Measurements from ENCODE around the gene ARHGAP6. TPM values are rescaled to one million over a fixed set of nuclear protein-coding genes. Genes with fewer than 3 reads are reported as not detected.

ARHGAP6 gene
- total and polyA plus RNA-seq, 11 donors = 2.1 to 6.6 (median 2.5) TPM

GRCh38 chrX:11205796-11206195 lies 459.9 kb downstream of the ARHGAP6 start:
- no peak for TF ChIP-seq CTCF (IDR thresholded peaks at IDR 0.05)
- no peak for TF ChIP-seq POLR2A (IDR thresholded peaks at IDR 0.05)
- Histone ChIP-seq H3K4me3 (no peak overlapping the region), H3K9me3 (no peaks in the 10 kb centered on the region), H3K36me3 (no peaks in the 10 kb centered on the region), H3K27ac (no peak overlapping the region), H3K4me1 (no peaks in the 10 kb centered on the region), H3K27me3 (no peaks in the 10 kb centered on the region)
- ATAC-seq = no peak
- DNase-seq = no peak
- intact Hi-C loops (cut with DNase I) = no loop called here
- WGBS, 4 donors = 50 to 90% (median 70%) methylated on average over 4 of the region's 4 CpGs

GRCh38 chrX:11197671-11198070 lies 468.0 kb downstream of the ARHGAP6 start:
- DNase-seq (no peak), ATAC-seq (no peak)
- H3K4me1 ChIP-seq = peaks cover 0 to 14% (median 0%) of the 10 kb centered on the region in 12 donors
- WGBS, 4 donors = 31 to 54% (median 41%) methylated on average over 1 of the region's 1 CpG
- H3K27me3 ChIP-seq = no peaks in the 10 kb centered on the region
- no peaks in the 10 kb centered on the region for H3K36me3 ChIP-seq
- TF ChIP-seq CTCF (IDR thresholded peaks at IDR 0.05) = no peak
- no peak for TF ChIP-seq POLR2A (IDR thresholded peaks at IDR 0.05)
- no peak overlapping the region for H3K27ac ChIP-seq
- no peaks in the 10 kb centered on the region for H3K9me3 ChIP-seq
- intact Hi-C loops (cut with DNase I) = no loop called here
- no peak overlapping the region for H3K4me3 ChIP-seq

GRCh38 chrX:11196476-11196875 lies 469.2 kb downstream of the ARHGAP6 start:
- no peak for ATAC-seq
- TF ChIP-seq CTCF (IDR thresholded peaks at IDR 0.05) (no peak), POLR2A (IDR thresholded peaks at IDR 0.05) (no peak)
- H3K4me3 ChIP-seq = no peak overlapping the region
- intact Hi-C loops (cut with DNase I) = no loop called here
- H3K27ac ChIP-seq = no peak overlapping the region
- H3K27me3 ChIP-seq = no peaks in the 10 kb centered on the region
- no peaks in the 10 kb centered on the region for H3K9me3 ChIP-seq
- H3K4me1 ChIP-seq = peaks cover 0 to 19% (median 0%) of the 10 kb centered on the region in 12 donors
- DNase-seq = no peak
- H3K36me3 ChIP-seq = no peaks in the 10 kb centered on the region
- WGBS, 4 donors = 57 to 85% (median 69%) methylated on average over 2 of the region's 2 CpGs

- no peak overlapping the region for H3K4me3 ChIP-seq
- ATAC-seq (peak in 1 of 4 donors; percentile 57), DNase-seq (no peak)
- no peaks in the 10 kb centered on the region for H3K9me3 ChIP-seq
- TF ChIP-seq POLR2A (IDR thresholded peaks at IDR 0.05) = no peak
- intact Hi-C loops (cut with DNase I) = no loop called here
- peaks cover 0 to 2% (median 0%) of the 10 kb centered on the region in 9 donors for H3K36me3 ChIP-seq
- peaks cover 0 to 19% (median 0%) of the 10 kb centered on the region in 12 donors for H3K4me1 ChIP-seq
- no peaks in the 10 kb centered on the region for H3K27me3 ChIP-seq
- WGBS, 4 donors = 35 to 56% (median 41%) methylated on average over 5 of the region's 5 CpGs
- H3K27ac ChIP-seq = peak overlapping the region in 7 of 12 donors; percentile 20 to 73 (median 55)
These were observed 472.7 kb downstream of the ARHGAP6 start for GRCh38 chrX:11193035-11193469.

Measured in heart left ventricle (tissue), 16 donors.